ENCODE measurements around the gene SLC7A11.

GRCh38 chr4:138209094-138209493, 33.1 kb downstream of the SLC7A11 start:
- no peak for TF ChIP-seq PREB (CRISPR knock-in tag; IDR thresholded peaks at IDR 0.05; ENCODE audit: borderline replicate concordance)
- no peak for TF ChIP-seq CTCF (IDR thresholded peaks at IDR 0.05)
- TF ChIP-seq SP1 (CRISPR knock-in tag; conservative IDR thresholded peaks at IDR 0.05) = no peak
- TF ChIP-seq, protein P1, sequence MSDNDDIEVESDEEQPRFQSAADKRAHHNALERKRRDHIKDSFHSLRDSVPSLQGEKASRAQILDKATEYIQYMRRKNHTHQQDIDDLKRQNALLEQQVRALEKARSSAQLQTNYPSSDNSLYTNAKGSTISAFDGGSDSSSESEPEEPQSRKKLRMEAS (CRISPR knock-in tag; IDR thresholded peaks at IDR 0.05) = no peak

Measured in WTC11 (cell line).